Liver (tissue), 9 donors: ENCODE results near the gene PTTG1IP. TPM values are rescaled to one million over a fixed set of nuclear protein-coding genes. Genes with fewer than 3 reads are reported as not detected.

ENCODE experiments used
- DNase-seq: peaks from one replicate; pipeline ENCODE4 v3.0.0-alpha.2; 2017; ENCODE audit warnings: low spot score
- H3K27ac ChIP-seq, 2 donors: one replicate each; pipeline ENCODE4 v1.7.0; 2013; ENCODE audit warnings: inconsistent platforms in 2 of 2, low read length in 2 of 2, control low read depth in 1 of 2, low read depth in 1 of 2, mild to moderate bottlenecking in 1 of 2
- H3K27me3 ChIP-seq, 4 donors: one replicate each; pipeline versions ENCODE4 v1.6.1 to v1.7.0; 2013; ENCODE audit warnings: low read length in 3 of 4, inconsistent platforms in 1 of 4, mild to moderate bottlenecking in 1 of 4, moderate library complexity in 1 of 4; ENCODE audit not compliant: control insufficient read depth in 4 of 4, insufficient read depth in 4 of 4
- H3K36me3 ChIP-seq, 4 donors: one replicate each; pipeline versions ENCODE4 v1.6.1 to v1.7.0; 2013; ENCODE audit warnings: low read length in 3 of 4, mild to moderate bottlenecking in 3 of 4, low read depth in 1 of 4, moderate library complexity in 1 of 4; ENCODE audit not compliant: control insufficient read depth in 4 of 4, insufficient read depth in 3 of 4
- H3K4me1 ChIP-seq, 4 donors: one replicate each; pipeline versions ENCODE4 v1.6.1 to v1.7.0; 2013; ENCODE audit warnings: low read length in 3 of 4, mild to moderate bottlenecking in 3 of 4, moderate library complexity in 1 of 4; ENCODE audit not compliant: control insufficient read depth in 4 of 4, insufficient read depth in 4 of 4
- H3K4me3 ChIP-seq, 3 donors: one replicate each; pipeline versions ENCODE4 v1.6.1 to v1.7.0; 2013; ENCODE audit warnings: low read length in 3 of 3, control low read depth in 1 of 3, low read depth in 1 of 3, mild to moderate bottlenecking in 1 of 3
- H3K9ac ChIP-seq, 2 donors: one replicate each; pipeline ENCODE4 v1.7.0; 2013; ENCODE audit warnings: low read length in 2 of 2, mild to moderate bottlenecking in 2 of 2, moderate library complexity in 2 of 2, control low read depth in 1 of 2, low read depth in 1 of 2
- H3K9me3 ChIP-seq, 4 donors: one replicate each; pipeline versions ENCODE4 v1.6.1 to v1.7.0; 2013; ENCODE audit warnings: low read length in 3 of 4; ENCODE audit not compliant: control insufficient read depth in 4 of 4
- ATF3 ChIP-seq: IDR thresholded peaks from 2 replicates; pipeline ENCODE4 v1.6.1; 2016; ENCODE audit warnings: antibody characterized with exemption
- EGR1 ChIP-seq, 2 donors: IDR thresholded peaks; 2 replicates each; pipeline ENCODE4 v1.6.1; 2016 to 2018; ENCODE audit warnings: antibody characterized with exemption in 2 of 2, low read depth in 2 of 2
- FOXA1 ChIP-seq: IDR thresholded peaks from 2 replicates; pipeline ENCODE4 v1.6.1; 2016; ENCODE audit warnings: antibody characterized with exemption
- FOXA2 ChIP-seq: IDR thresholded peaks from 2 replicates; pipeline ENCODE4 v1.6.1; 2016; ENCODE audit warnings: antibody characterized with exemption
- GABPA ChIP-seq, 2 donors: IDR thresholded peaks in 1 of 2; conservative IDR thresholded peaks in 1 of 2; 2 replicates each; pipeline ENCODE4 v1.6.1; 2016; ENCODE audit warnings: antibody characterized with exemption in 2 of 2, mild to moderate bottlenecking in 1 of 2, moderate library complexity in 1 of 2
- HNF4A ChIP-seq, 2 donors: conservative IDR thresholded peaks; 2 replicates each; pipeline ENCODE4 v1.6.1; 2016; ENCODE audit warnings: antibody characterized with exemption in 2 of 2, mild to moderate bottlenecking in 2 of 2
- HNF4G ChIP-seq: IDR thresholded peaks from 2 replicates; pipeline ENCODE4 v1.6.1; 2016; ENCODE audit warnings: antibody characterized with exemption
- JUND ChIP-seq, 2 donors: IDR thresholded peaks; 2 replicates each; pipeline ENCODE4 v1.6.1; 2016; ENCODE audit warnings: antibody characterized with exemption in 2 of 2
- NR2F2 ChIP-seq: IDR thresholded peaks from 2 replicates; pipeline ENCODE4 v1.6.1; 2016; ENCODE audit warnings: antibody characterized with exemption
- RAD21 ChIP-seq, 2 donors: IDR thresholded peaks; 2 replicates each; pipeline ENCODE4 v1.6.1; 2016; ENCODE audit warnings: antibody characterized with exemption in 2 of 2, mild to moderate bottlenecking in 2 of 2
- RXRA ChIP-seq, 2 donors: IDR thresholded peaks; 2 replicates each; pipeline ENCODE4 v1.6.1; 2017 to 2018; ENCODE audit warnings: antibody characterized with exemption in 2 of 2, mild to moderate bottlenecking in 1 of 2
- SP1 ChIP-seq: IDR thresholded peaks from 2 replicates; pipeline ENCODE4 v1.6.1; 2018; ENCODE audit warnings: antibody characterized with exemption, mild to moderate bottlenecking
- TAF1 ChIP-seq: conservative IDR thresholded peaks from 2 replicates; pipeline ENCODE4 v1.6.1; 2016; ENCODE audit warnings: antibody characterized with exemption, mild to moderate bottlenecking
- YY1 ChIP-seq: IDR thresholded peaks from 2 replicates; pipeline ENCODE4 v1.6.1; 2016; ENCODE audit warnings: antibody characterized with exemption, mild to moderate bottlenecking
- WGBS: extraction: QIAGEN DNeasy Blood & Tissue Kit; methylation state at CpG from one replicate; pipeline ENCODE4 v1.1.7; 2013; 5-methylcytosine and 5-hydroxymethylcytosine counted together
- polyA plus RNA-seq, 2 donors: library from polyadenylated mRNA; stranded (reverse) in 1 of 2; unstranded in 1 of 2; fragments of 200-250 nt in 1 of 2; fragments of >200 nt in 1 of 2; fragmentation: Nextera tagmentation in 1 of 2; extraction: Ambion mirVana in 1 of 2; gene quantifications; one replicate each; pipeline versions ENCODE4 v1.2.1 to v1.2.3, GENCODE V29; 2013 to 2015
- total RNA-seq, 2 donors: library from RNA; depleted of rRNA; stranded (reverse); fragments of >200 nt; gene quantifications; one replicate each; pipeline ENCODE4 v1.2.3, GENCODE V29; 2014
- TF ChIP-seq, protein P1 (sequence below): IDR thresholded peaks from 2 replicates; pipeline ENCODE4 v1.6.1; 2016; ENCODE audit warnings: antibody characterized with exemption
- TF ChIP-seq, protein P2 (sequence below): IDR thresholded peaks from 2 replicates; pipeline ENCODE4 v1.6.1; 2016; ENCODE audit warnings: antibody characterized with exemption
- TF ChIP-seq, protein P3 (sequence below): fragments of 150-350 bp; IDR thresholded peaks from 2 replicates; pipeline ENCODE4 v1.5.1; 2017; ENCODE audit warnings: improper control_type of control experiment, low read depth, low read length; ENCODE audit not compliant: missing input control
- TF ChIP-seq, protein P4 (sequence below): IDR thresholded peaks from 2 replicates; pipeline ENCODE4 v1.6.1; 2016; ENCODE audit warnings: antibody characterized with exemption, mild to moderate bottlenecking
- donor health status: healthy.
- donor health status: healthy.
- donor health status: healthy.
- donor health status: healthy.
- donor health status: healthy.

The PTTG1IP gene
- total and polyA plus RNA-seq, 4 donors, result 62.0 to 94.0 (median 79.8) TPM

DNA sequence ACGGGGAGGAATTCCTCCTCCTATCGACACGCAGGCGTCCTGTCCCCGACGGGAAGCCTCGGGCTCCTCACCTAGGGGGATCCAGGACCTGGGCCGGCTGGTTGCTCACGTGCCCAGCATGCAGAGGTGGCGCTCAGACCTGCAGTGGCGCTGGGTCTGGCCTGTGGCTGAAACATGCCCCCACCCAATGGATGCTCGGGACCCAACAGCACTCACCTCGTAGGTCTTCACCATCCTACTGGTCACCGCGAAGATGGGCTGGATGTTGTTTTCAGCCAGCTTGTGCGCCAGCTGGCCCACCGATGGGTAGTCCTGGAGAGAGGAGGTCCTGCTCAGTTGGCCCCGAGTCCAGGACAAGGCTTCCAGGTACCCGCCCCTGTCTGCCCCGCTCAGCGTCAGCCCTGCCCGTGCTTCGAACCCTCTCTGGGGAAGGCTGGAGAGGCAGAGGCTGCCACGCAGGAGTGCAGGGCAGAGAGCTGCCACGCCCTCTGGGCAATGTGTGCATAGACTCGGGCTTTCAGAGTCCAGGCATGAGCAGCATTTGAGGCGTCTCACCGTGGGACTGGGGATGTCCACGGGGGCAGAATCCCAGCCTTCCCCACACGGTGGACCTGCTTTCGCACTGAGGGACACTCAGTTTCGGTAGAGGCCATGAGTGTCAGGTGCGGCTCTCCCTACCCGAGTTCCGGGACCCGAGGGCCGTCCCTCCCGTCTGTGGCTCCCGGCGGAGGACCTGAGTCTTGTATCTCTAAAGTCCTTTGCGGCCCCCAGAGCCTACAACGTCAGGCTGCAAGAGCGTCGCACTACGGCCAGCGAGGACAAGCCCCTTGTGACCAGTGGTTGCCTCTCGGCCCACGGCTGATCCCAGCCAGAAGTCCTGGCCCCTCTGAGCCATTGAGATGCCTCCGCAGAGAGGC, 25.6 kb upstream of the PTTG1IP start:
- 90% methylated on average over 49 of the region's 49 CpGs for WGBS
- TF ChIP-seq NR2F2 (no peak), HNF4G (no peak), YY1 (no peak)
- TF ChIP-seq, protein P1, sequence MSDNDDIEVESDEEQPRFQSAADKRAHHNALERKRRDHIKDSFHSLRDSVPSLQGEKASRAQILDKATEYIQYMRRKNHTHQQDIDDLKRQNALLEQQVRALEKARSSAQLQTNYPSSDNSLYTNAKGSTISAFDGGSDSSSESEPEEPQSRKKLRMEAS, result no peak
- Histone ChIP-seq H3K27me3 (no peaks in the 10 kb centered on the region), H3K9ac (no peak overlapping the region), H3K27ac (no peak overlapping the region), H3K9me3 (no peaks in the 10 kb centered on the region), H3K36me3 (peaks cover 0 to 11% (median 0%) of the 10 kb centered on the region in 4 donors), H3K4me1 (peaks cover 3 to 8% (median 4%) of the 10 kb centered on the region in 4 donors), H3K4me3 (no peak overlapping the region)
- DNase-seq, result no peak

- DNase-seq, result no peak
- Histone ChIP-seq H3K9ac (no peak overlapping the region), H3K36me3 (peaks cover 0 to 11% (median 0%) of the 10 kb centered on the region in 4 donors), H3K4me1 (peaks cover 7 to 19% (median 12%) of the 10 kb centered on the region in 4 donors), H3K9me3 (no peaks in the 10 kb centered on the region), H3K27me3 (no peaks in the 10 kb centered on the region), H3K4me3 (no peak overlapping the region), H3K27ac (no peak overlapping the region)
- 84% methylated on average over 13 of the region's 13 CpGs for WGBS
- TF ChIP-seq FOXA2 (no peak), EGR1 (IDR thresholded peaks at IDR 0.05; ENCODE audit: low read depth in 2 of 2) (no peak), TAF1 (no peak), NR2F2 (no peak), RAD21 (IDR thresholded peaks at IDR 0.05) (no peak), GABPA (IDR thresholded peaks at IDR 0.05 in 1 of 2, conservative IDR thresholded peaks at IDR 0.05 in 1 of 2) (no peak), HNF4A (conservative IDR thresholded peaks at IDR 0.05) (no peak), JUND (IDR thresholded peaks at IDR 0.05) (no peak), ATF3 (no peak), YY1 (no peak), HNF4G (no peak), RXRA (IDR thresholded peaks at IDR 0.05) (no peak), SP1 (no peak), FOXA1 (no peak)
- TF ChIP-seq, protein P1, result no peak
- TF ChIP-seq, protein P2, sequence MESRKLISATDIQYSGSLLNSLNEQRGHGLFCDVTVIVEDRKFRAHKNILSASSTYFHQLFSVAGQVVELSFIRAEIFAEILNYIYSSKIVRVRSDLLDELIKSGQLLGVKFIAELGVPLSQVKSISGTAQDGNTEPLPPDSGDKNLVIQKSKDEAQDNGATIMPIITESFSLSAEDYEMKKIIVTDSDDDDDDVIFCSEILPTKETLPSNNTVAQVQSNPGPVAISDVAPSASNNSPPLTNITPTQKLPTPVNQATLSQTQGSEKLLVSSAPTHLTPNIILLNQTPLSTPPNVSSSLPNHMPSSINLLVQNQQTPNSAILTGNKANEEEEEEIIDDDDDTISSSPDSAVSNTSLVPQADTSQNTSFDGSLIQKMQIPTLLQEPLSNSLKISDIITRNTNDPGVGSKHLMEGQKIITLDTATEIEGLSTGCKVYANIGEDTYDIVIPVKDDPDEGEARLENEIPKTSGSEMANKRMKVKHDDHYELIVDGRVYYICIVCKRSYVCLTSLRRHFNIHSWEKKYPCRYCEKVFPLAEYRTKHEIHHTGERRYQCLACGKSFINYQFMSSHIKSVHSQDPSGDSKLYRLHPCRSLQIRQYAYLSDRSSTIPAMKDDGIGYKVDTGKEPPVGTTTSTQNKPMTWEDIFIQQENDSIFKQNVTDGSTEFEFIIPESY, result no peak
- TF ChIP-seq, protein P3, sequence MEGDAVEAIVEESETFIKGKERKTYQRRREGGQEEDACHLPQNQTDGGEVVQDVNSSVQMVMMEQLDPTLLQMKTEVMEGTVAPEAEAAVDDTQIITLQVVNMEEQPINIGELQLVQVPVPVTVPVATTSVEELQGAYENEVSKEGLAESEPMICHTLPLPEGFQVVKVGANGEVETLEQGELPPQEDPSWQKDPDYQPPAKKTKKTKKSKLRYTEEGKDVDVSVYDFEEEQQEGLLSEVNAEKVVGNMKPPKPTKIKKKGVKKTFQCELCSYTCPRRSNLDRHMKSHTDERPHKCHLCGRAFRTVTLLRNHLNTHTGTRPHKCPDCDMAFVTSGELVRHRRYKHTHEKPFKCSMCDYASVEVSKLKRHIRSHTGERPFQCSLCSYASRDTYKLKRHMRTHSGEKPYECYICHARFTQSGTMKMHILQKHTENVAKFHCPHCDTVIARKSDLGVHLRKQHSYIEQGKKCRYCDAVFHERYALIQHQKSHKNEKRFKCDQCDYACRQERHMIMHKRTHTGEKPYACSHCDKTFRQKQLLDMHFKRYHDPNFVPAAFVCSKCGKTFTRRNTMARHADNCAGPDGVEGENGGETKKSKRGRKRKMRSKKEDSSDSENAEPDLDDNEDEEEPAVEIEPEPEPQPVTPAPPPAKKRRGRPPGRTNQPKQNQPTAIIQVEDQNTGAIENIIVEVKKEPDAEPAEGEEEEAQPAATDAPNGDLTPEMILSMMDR, result no peak
- TF ChIP-seq, protein P4, sequence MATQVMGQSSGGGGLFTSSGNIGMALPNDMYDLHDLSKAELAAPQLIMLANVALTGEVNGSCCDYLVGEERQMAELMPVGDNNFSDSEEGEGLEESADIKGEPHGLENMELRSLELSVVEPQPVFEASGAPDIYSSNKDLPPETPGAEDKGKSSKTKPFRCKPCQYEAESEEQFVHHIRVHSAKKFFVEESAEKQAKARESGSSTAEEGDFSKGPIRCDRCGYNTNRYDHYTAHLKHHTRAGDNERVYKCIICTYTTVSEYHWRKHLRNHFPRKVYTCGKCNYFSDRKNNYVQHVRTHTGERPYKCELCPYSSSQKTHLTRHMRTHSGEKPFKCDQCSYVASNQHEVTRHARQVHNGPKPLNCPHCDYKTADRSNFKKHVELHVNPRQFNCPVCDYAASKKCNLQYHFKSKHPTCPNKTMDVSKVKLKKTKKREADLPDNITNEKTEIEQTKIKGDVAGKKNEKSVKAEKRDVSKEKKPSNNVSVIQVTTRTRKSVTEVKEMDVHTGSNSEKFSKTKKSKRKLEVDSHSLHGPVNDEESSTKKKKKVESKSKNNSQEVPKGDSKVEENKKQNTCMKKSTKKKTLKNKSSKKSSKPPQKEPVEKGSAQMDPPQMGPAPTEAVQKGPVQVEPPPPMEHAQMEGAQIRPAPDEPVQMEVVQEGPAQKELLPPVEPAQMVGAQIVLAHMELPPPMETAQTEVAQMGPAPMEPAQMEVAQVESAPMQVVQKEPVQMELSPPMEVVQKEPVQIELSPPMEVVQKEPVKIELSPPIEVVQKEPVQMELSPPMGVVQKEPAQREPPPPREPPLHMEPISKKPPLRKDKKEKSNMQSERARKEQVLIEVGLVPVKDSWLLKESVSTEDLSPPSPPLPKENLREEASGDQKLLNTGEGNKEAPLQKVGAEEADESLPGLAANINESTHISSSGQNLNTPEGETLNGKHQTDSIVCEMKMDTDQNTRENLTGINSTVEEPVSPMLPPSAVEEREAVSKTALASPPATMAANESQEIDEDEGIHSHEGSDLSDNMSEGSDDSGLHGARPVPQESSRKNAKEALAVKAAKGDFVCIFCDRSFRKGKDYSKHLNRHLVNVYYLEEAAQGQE, result no peak
These were observed 24.6 kb upstream of the PTTG1IP start for GRCh38 chr21:44898011-44898488.
